ENCODE data around the gene PRKN.

- TF ChIP-seq ZNF548 (tag by site-specific recombination; IDR thresholded peaks at IDR 0.05) (no peak), ZNF138 (tag by site-specific recombination; IDR thresholded peaks at IDR 0.05; ENCODE audit: borderline replicate concordance) (no peak)
Measured at GRCh38 chr6:161686655-161687054, 1040.9 kb downstream of the PRKN start.
